HEK293T (cell line): ENCODE data around the gene ATP9B.
"Not testable (repeated sequence)": the region's sequence is repeated elsewhere in the genome, so short reads cannot be mapped to it uniquely, and the experiment has no call there.

Experiments used
- CTCF ChIA-PET: fragments of 350-600 bp; formaldehyde crosslinking; extraction: SDS; loops from one replicate; lab custom pipeline; 2021; ENCODE audit warnings: antibody characterized with exemption, inconsistent platforms; lab: Yijun Ruan, JAX
- POLR2A ChIA-PET: fragments of 350-600 bp; formaldehyde crosslinking; extraction: SDS; loops from one replicate; lab custom pipeline; 2020; ENCODE audit warnings: antibody characterized with exemption, inconsistent platforms; lab: Yijun Ruan, JAX
- DNase-seq: peaks from one replicate; pipeline ENCODE4 v3.0.0; 2012; ENCODE audit warnings: mixed read lengths; ENCODE audit errors: extremely low spot score
- ARNT ChIP-seq: fragments of 450-650 bp; IDR thresholded peaks from 2 replicates; pipeline ENCODE4 v1.6.1; 2017; ENCODE audit warnings: mild to moderate bottlenecking
- BHLHE40 ChIP-seq: fragments of 450-650 bp; IDR thresholded peaks from 2 replicates; pipeline ENCODE4 v1.6.1; 2016; ENCODE audit warnings: mild to moderate bottlenecking, moderate library complexity, borderline replicate concordance
- CTBP1 ChIP-seq: fragments of 450-650 bp; IDR thresholded peaks from 2 replicates; pipeline ENCODE4 v1.6.1; 2016; ENCODE audit warnings: borderline replicate concordance
- ELF4 ChIP-seq: fragments of 450-650 bp; IDR thresholded peaks from 2 replicates; pipeline ENCODE4 v1.6.1; 2017; ENCODE audit warnings: antibody characterized with exemption
- FOXA1 ChIP-seq: fragments of 450-650 bp; IDR thresholded peaks from 2 replicates; pipeline ENCODE4 v1.6.1; 2016; ENCODE audit warnings: mild to moderate bottlenecking
- FOXK2 ChIP-seq: fragments of 450-650 bp; IDR thresholded peaks from 2 replicates; pipeline ENCODE4 v1.6.1; 2016; ENCODE audit warnings: mild to moderate bottlenecking
- FOXM1 ChIP-seq: fragments of 450-650 bp; IDR thresholded peaks from 2 replicates; pipeline ENCODE4 v1.6.1; 2017; ENCODE audit warnings: mild to moderate bottlenecking, borderline replicate concordance
- HDGF ChIP-seq: fragments of 450-650 bp; IDR thresholded peaks from 2 replicates; pipeline ENCODE4 v1.6.1; 2017; ENCODE audit warnings: antibody characterized with exemption, borderline replicate concordance
- L3MBTL2 ChIP-seq: fragments of 450-650 bp; conservative IDR thresholded peaks from 2 replicates; pipeline ENCODE4 v1.6.1; 2016; ENCODE audit warnings: mild to moderate bottlenecking
- LEF1 ChIP-seq: fragments of 450-650 bp; IDR thresholded peaks from 2 replicates; pipeline ENCODE4 v1.6.1; 2017; ENCODE audit warnings: mild to moderate bottlenecking, borderline replicate concordance
- NFRKB ChIP-seq: fragments of 450-650 bp; IDR thresholded peaks from 2 replicates; pipeline ENCODE4 v1.6.1; 2016; ENCODE audit warnings: mild to moderate bottlenecking, moderate library complexity
- SP1 ChIP-seq: fragments of 450-650 bp; IDR thresholded peaks from 2 replicates; pipeline ENCODE4 v1.6.1; 2017
- SUZ12 ChIP-seq: fragments of 450-650 bp; IDR thresholded peaks from 2 replicates; pipeline ENCODE4 v1.6.1; 2016; ENCODE audit warnings: mild to moderate bottlenecking
- TARDBP ChIP-seq: fragments of 450-650 bp; IDR thresholded peaks from 2 replicates; pipeline ENCODE4 v1.6.1; 2016
- ZNF384 ChIP-seq: fragments of 450-650 bp; IDR thresholded peaks from 2 replicates; pipeline ENCODE4 v1.6.1; 2016
- TF ChIP-seq, protein P1 (sequence below): fragments of 450-650 bp; IDR thresholded peaks from 2 replicates; pipeline ENCODE4 v1.6.1; 2016

Gene ATP9B

DNA sequence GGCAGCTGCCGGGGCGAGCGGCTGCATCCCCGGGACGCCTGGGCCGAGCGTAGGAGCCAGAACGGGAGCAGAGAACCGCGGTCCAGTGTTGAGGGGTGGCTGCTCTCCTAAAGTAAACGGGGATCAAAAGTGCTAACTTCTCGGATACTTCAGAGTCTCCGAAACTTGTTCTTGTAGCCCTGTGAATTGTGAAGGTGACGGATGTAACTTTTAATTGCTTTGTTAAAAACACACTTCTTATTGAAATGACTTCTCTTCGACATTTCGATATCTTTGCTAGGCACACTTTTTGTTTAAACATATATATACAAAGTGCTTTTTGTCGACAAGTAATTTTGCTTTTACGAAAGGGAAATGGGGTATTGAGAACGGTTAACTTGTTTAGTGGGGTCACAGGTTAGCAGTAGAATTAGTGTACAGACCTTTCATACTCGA lies 540 bp downstream of the ATP9B start:
- ChIA-PET CTCF (no interaction called here), POLR2A (no interaction called here)
- DNase-seq: no peak
- TF ChIP-seq L3MBTL2: no peak
- no peak for TF ChIP-seq HDGF
- no peak for TF ChIP-seq ELF4
- TF ChIP-seq, protein P1, sequence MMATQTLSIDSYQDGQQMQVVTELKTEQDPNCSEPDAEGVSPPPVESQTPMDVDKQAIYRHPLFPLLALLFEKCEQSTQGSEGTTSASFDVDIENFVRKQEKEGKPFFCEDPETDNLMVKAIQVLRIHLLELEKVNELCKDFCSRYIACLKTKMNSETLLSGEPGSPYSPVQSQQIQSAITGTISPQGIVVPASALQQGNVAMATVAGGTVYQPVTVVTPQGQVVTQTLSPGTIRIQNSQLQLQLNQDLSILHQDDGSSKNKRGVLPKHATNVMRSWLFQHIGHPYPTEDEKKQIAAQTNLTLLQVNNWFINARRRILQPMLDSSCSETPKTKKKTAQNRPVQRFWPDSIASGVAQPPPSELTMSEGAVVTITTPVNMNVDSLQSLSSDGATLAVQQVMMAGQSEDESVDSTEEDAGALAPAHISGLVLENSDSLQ: no peak
- no peak for TF ChIP-seq SP1
- TF ChIP-seq TARDBP: no peak
- no peak for TF ChIP-seq LEF1
- TF ChIP-seq CTBP1: no peak
- no peak for TF ChIP-seq NFRKB
- TF ChIP-seq ARNT: no peak
- no peak for TF ChIP-seq ZNF384
- TF ChIP-seq FOXM1: no peak
- no peak for TF ChIP-seq BHLHE40
- TF ChIP-seq FOXA1: no peak
- TF ChIP-seq SUZ12: no peak
- TF ChIP-seq FOXK2: no peak

DNA sequence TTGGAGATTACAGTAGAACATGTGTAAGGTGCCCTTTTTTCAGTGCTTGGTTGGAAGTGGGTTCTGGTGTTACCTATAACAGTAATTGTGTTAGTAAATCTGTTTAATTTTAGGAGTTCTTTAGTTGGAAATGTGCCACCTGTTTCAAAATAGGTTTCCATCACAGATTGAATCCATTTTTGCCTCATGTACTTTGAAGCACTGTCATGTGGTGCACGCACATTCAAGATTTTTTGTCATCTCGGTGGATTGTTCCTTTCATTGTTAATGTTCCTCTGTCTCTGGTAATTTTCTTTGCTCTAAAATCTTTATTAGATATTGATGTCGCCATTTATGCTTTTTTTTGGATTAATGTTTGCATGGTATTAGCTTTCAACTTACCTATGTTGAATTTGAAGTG lies 1.3 kb downstream of the ATP9B start:
- POLR2A ChIA-PET: no interaction called here
- CTCF ChIA-PET: no interaction called here

DNA sequence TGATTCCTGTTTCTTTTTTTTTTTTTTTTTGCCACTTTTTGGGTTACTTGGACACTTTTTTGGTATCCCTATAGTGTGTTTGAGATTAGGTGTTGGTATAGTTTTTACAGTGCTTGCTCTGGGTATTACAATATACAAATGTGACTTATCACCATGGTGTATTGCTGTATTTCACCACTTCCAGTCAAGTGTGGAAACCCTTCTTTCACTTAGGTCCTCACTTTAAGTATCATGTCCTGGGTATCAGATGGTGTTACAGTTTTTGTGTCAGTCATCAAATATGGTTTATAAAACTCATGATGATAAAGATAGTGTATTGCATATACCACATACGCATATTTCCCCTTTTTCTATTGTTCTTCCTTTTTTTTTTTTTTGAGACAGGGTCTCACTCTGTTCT lies 1.8 kb downstream of the ATP9B start:
- CTCF ChIA-PET: no interaction called here
- DNase-seq: no peak
- POLR2A ChIA-PET: no interaction called here
- TF ChIP-seq FOXA1 (no peak), CTBP1 (no peak), BHLHE40 (no peak), SP1 (no peak), ARNT (no peak), TARDBP (no peak), SUZ12 (no peak), ZNF384 (no peak), HDGF (no peak), LEF1 (no peak), FOXM1 (no peak), ELF4 (no peak)
- TF ChIP-seq, protein P1: no peak

More for the DNA sequence above, 1.3 kb downstream of the ATP9B start:
- 0 out of 2 replicates have a peak, but pooled peaks have one; percentile 32 for TF ChIP-seq L3MBTL2
- TF ChIP-seq SUZ12: no peak
- TF ChIP-seq NFRKB: no peak
- DNase-seq: no peak

DNA sequence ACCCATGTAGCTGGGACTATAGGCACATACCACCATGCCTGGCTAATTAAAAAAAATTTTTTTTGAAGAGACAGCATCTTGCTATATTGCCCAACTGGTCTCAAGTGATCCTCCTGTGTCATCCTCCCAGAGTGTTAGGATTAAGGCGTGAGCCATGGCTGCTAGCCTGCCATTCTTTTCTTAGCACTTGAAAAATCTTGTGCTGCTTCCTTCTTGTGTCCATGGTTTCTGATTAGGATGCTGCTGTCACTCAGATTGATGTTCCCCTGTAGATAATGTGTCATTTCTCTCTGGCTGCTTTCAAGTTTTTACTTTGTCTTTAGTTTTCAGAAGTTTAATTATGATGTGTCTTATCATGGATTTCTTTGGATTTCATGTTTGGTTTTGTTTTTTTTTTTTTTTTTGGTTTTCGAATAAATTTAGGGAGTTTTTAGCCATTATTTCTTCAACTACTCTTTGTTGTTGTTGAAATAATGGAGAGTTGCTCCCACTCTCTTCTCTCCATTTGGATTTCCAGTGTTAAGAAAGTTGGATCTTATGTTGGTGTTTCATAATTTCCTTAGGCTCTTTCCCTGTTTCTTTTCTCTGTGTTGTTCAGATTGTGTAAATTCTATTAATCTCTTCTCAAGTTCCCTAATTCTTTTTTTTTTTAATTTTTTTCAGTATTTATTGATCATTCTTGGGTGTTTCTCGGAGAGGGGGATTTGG lies 2.5 kb downstream of the ATP9B start:
- POLR2A ChIA-PET: no interaction called here

DNA sequence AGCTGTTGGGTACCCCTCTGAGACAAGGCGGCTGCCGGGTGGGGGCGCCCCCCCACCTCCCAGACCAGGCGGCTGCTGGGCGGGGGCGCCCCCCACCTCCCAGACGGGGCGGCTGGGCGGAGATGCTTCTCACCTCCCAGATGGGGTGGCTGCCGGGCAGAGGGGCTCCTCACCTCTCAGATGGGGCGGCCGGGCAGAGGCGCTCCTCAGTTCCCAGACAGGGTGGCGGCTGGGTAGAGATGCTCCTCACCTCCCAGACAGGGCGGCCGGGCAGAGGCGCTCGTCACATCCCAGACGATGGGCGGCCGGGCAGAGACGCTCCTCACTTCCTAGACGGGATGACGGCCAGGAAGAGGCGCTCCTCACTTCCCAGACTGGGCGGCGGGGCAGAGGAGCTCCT lies 3.5 kb downstream of the ATP9B start:
- POLR2A ChIA-PET: not testable (repeated sequence)

More for the DNA sequence above, 2.5 kb downstream of the ATP9B start:
- TF ChIP-seq FOXA1: no peak
- TF ChIP-seq, protein P1: 0 out of 2 replicates have a peak, but pooled peaks have one; percentile 25
- CTCF ChIA-PET: no interaction called here
- DNase-seq: no peak

DNA sequence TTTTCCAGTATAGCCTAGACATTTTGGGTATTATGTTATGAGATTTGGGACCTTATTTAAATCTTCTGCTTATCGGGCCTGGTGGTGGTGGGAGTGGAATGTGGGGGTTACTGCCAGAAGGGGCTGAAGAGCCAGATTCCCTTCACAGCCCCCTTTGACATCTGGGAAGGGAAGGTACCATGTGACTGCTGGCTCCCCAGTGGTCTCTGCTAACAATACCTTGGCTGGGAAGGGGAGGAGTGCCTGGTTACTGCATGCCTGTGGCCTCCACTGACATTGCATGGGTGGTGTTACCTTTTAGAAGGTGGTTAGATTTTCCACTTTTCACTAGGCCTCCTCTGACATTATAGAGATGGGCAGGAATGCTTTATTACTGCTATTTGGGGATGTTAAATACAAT lies 8.0 kb downstream of the ATP9B start:
- ChIA-PET POLR2A (no interaction called here), CTCF (no interaction called here)
- no peak for DNase-seq
- TF ChIP-seq BHLHE40 (no peak), SP1 (no peak), ELF4 (no peak), NFRKB (no peak), TARDBP (no peak), ARNT (no peak), FOXM1 (no peak), FOXA1 (no peak), LEF1 (no peak), ZNF384 (no peak), SUZ12 (no peak), HDGF (no peak), CTBP1 (no peak), L3MBTL2 (no peak)
- TF ChIP-seq, protein P1: no peak

More for the DNA sequence above, 3.5 kb downstream of the ATP9B start:
- DNase-seq, CTCF ChIA-PET: not testable (repeated sequence)

DNA sequence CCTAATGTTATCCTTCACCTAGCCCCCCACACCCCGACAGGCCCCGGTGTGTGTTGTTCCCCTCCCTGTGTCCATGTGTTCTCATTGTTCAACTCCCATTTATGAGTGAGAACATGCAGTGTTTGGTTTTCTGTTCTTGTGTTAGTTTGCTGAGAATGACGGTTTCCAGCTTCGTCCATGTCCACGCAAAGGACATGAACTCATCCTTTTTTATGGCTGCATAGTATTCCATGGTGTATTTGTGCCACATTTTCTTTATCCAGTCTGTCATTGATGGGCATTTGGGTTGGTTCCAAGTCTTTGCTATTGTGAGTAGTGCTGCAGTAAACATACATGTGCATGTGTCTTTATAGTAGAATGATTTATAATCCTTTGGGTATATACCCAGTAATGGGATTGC lies 9.6 kb downstream of the ATP9B start:
- POLR2A ChIA-PET: not testable (repeated sequence)

More for the DNA sequence above, 9.6 kb downstream of the ATP9B start:
- DNase-seq, CTCF ChIA-PET: not testable (repeated sequence)
